Naive thymus-derived CD4-positive, alpha-beta T cell (primary cell): ENCODE data around the gene LRBA. TPM values are rescaled to one million over a fixed set of nuclear protein-coding genes. Genes with fewer than 3 reads are reported as not detected.
A peak's percentile ranks its signal among the peaks of the same experiment; 100 is the strongest.

ENCODE experiments used
- ATAC-seq: fragments of 150-1000 bp; cut with Tn5 transposase; 2 replicates; pipeline ENCODE4 v1.10.0; 2021; ENCODE audit warnings: mild to moderate bottlenecking, moderate library complexity
- CTCF ChIA-PET: fragments of 350-600 bp; sonication (Branson Sonifier 250); formaldehyde crosslinking; loops from one replicate; lab custom pipeline; 2021; ENCODE audit warnings: antibody characterized with exemption; lab: Charles Lee
- POLR2A ChIA-PET: fragments of 350-600 bp; sonication (Branson Sonifier 250); formaldehyde crosslinking; loops from one replicate; lab custom pipeline; 2021; ENCODE audit warnings: antibody characterized with exemption, inconsistent platforms; lab: Charles Lee
- DNase-seq, 9 donors: peaks; one replicate each; pipeline versions ENCODE4 v3.0.0 to v3.0.0-alpha.2; 2020 to 2022; ENCODE audit warnings: mixed read lengths in 1 of 9
- H3K27ac ChIP-seq: one replicate; pipeline ENCODE4 v1.7.0; 2013; ENCODE audit warnings: mild to moderate bottlenecking, low read depth, low read length, moderate library complexity
- H3K27me3 ChIP-seq, 2 donors: one replicate each; pipeline ENCODE4 v1.7.0; 2013; ENCODE audit warnings: low read length in 2 of 2, mild to moderate bottlenecking in 2 of 2, moderate library complexity in 2 of 2; ENCODE audit not compliant: control insufficient read depth in 2 of 2, insufficient read depth in 2 of 2
- H3K36me3 ChIP-seq, 3 experiments: 1 replicate in 2 of 3; 2 replicates in 1 of 3; pipeline ENCODE4 v1.7.0; 2013; ENCODE audit warnings: low read length in 3 of 3, mild to moderate bottlenecking in 3 of 3, moderate library complexity in 1 of 3; ENCODE audit not compliant: insufficient read depth in 3 of 3, control insufficient read depth in 2 of 3
- H3K4me1 ChIP-seq, 2 donors: one replicate each; pipeline ENCODE4 v1.7.0; 2013; ENCODE audit warnings: low read length in 2 of 2, mild to moderate bottlenecking in 2 of 2, moderate library complexity in 1 of 2; ENCODE audit not compliant: control insufficient read depth in 2 of 2, insufficient read depth in 2 of 2
- H3K4me3 ChIP-seq: 2 replicates; pipeline ENCODE4 v1.7.0; 2013; ENCODE audit warnings: mild to moderate bottlenecking, low read length
- H3K9me3 ChIP-seq, 3 experiments: 1 replicate in 2 of 3; 2 replicates in 1 of 3; pipeline ENCODE4 v1.7.0; 2013; ENCODE audit warnings: low read length in 3 of 3; ENCODE audit not compliant: control insufficient read depth in 2 of 3
- H3K27ac Mint-ChIP-seq, 9 donors: one replicate each; pipeline ENCODE4 v1.8.0; 2020 to 2022; ENCODE audit warnings: mixed read lengths in 9 of 9, mild to moderate bottlenecking in 8 of 9, moderate library complexity in 5 of 9, inconsistent platforms in 2 of 9
- H3K27me3 Mint-ChIP-seq, 5 donors: one replicate each; pipeline ENCODE4 v1.8.0; 2021 to 2022; ENCODE audit warnings: mixed read lengths in 5 of 5, mild to moderate bottlenecking in 1 of 5
- H3K36me3 Mint-ChIP-seq, 5 donors: one replicate each; pipeline ENCODE4 v1.8.0; 2020 to 2022; ENCODE audit warnings: mixed read lengths in 5 of 5, mild to moderate bottlenecking in 3 of 5, inconsistent platforms in 1 of 5
- H3K4me1 Mint-ChIP-seq, 7 donors: one replicate each; pipeline ENCODE4 v1.8.0; 2020 to 2022; ENCODE audit warnings: mixed read lengths in 7 of 7, mild to moderate bottlenecking in 3 of 7, inconsistent platforms in 1 of 7
- H3K4me3 Mint-ChIP-seq, 10 donors: one replicate each; pipeline ENCODE4 v1.8.0; 2020 to 2022; ENCODE audit warnings: mild to moderate bottlenecking in 10 of 10, mixed read lengths in 10 of 10, moderate library complexity in 6 of 10, inconsistent platforms in 2 of 10
- H3K9me3 Mint-ChIP-seq, 11 donors: one replicate each; pipeline ENCODE4 v1.8.0; 2020 to 2022; ENCODE audit warnings: mixed read lengths in 11 of 11, mild to moderate bottlenecking in 4 of 11, inconsistent platforms in 1 of 11, moderate library complexity in 1 of 11
- intact Hi-C, 2 donors: fragments of 100-400 bp; cut with micrococcal nuclease; formaldehyde crosslinking; loops; one replicate each; pipeline ENCODE4 v1.15.1; 2023
- polyA plus RNA-seq, 2 donors: library from polyadenylated mRNA; unstranded; fragments of 300-500 nt; fragmentation: Illumina TruSeq; gene quantifications; one replicate each; pipeline ENCODE4 v1.2.3, GENCODE V29; 2021
- total RNA-seq, 6 experiments: library from RNA in 5 of 6; stranded (reverse) in 5 of 6; gene quantifications; 1 replicate in 5 of 6; 2 replicates in 1 of 6; pipeline ENCODE4 v1.2.3 and lab custom pipeline; 2021 to 2026

Gene LRBA
- total and polyA plus RNA-seq, 7 experiments from 2014 or later = 20.8 to 71.4 (median 58.4) TPM

GRCh38 chr4:150828159-150828558 lies 186.9 kb downstream of the LRBA start:
- peaks cover 4 to 34% (median 13%) of the 10 kb centered on the region in 7 donors for H3K4me1 Mint-ChIP-seq
- H3K9me3 ChIP-seq = no peaks in the 10 kb centered on the region
- no peaks in the 10 kb centered on the region for H3K27me3 Mint-ChIP-seq
- ChIA-PET POLR2A (no interaction called here), CTCF (no interaction called here)
- H3K9me3 Mint-ChIP-seq = no peaks in the 10 kb centered on the region
- H3K36me3 ChIP-seq = peaks cover 0 to 24% (median 0%) of the 10 kb centered on the region in 3 experiments
- peak; percentile 96 for ATAC-seq
- H3K27ac ChIP-seq = no peak overlapping the region
- peak overlapping the region; percentile 2 for H3K4me3 ChIP-seq
- intact Hi-C loops = loop anchor here in 1 of 2 donors (5.0 kb wide), 1 partner anchor 39 kb away; no protein-coding TSS in a partner anchor
- H3K4me3 Mint-ChIP-seq = peak overlapping the region in 3 of 10 donors; percentile 5 to 64 (median 35)
- H3K27me3 ChIP-seq = no peaks in the 10 kb centered on the region
- peak overlapping the region in 2 of 9 donors; percentile 12 to 81 for H3K27ac Mint-ChIP-seq
- peaks cover 0 to 26% of the 10 kb centered on the region in 2 donors for H3K4me1 ChIP-seq
- peaks cover 13 to 79% (median 54%) of the 10 kb centered on the region in 5 donors for H3K36me3 Mint-ChIP-seq
- peak in 2 of 9 donors; percentile 0 to 24 for DNase-seq

DNA sequence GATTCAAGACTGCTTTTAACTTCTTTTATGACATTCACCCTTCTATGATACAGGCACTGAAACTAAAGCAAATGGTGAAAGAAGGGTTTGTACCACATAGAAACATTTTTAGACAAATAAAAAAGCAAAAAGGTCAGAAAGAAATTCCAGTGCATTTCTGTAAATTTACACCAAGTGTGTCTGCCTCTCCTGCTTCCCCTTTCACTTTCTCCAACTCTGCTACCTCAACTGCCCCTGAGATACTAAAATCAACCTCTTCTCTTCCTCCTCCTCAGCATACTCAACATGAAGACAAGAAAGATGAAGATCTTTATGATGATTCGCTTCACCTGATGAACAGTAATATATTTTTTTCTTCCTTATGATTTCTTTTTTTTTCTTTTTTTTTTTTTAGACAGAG lies 187.9 kb downstream of the LRBA start:
- Mint-ChIP-seq H3K27me3 (no peaks in the 10 kb centered on the region), H3K9me3 (no peaks in the 10 kb centered on the region), H3K4me1 (peaks cover 8 to 34% (median 13%) of the 10 kb centered on the region in 7 donors), H3K36me3 (peaks cover 13 to 80% (median 57%) of the 10 kb centered on the region in 5 donors), H3K4me3 (peak overlapping the region in 2 of 10 donors; percentile 11 to 13), H3K27ac (peak overlapping the region in 1 of 9 donors; percentile 55)
- peaks cover 0 to 24% (median 0%) of the 10 kb centered on the region in 3 experiments for H3K36me3 ChIP-seq
- ATAC-seq = no peak
- no peak overlapping the region for H3K4me3 ChIP-seq
- no peaks in the 10 kb centered on the region for H3K27me3 ChIP-seq
- peaks cover 0 to 26% of the 10 kb centered on the region in 2 donors for H3K4me1 ChIP-seq
- ChIA-PET CTCF (no interaction called here), POLR2A (no interaction called here)
- no peaks in the 10 kb centered on the region for H3K9me3 ChIP-seq
- intact Hi-C loops = loop anchor here in 1 of 2 donors (5.0 kb wide), 1 partner anchor 40 kb away; no protein-coding TSS in a partner anchor
- no peak for DNase-seq
- no peak overlapping the region for H3K27ac ChIP-seq

GRCh38 chr4:150826306-150826705 lies 188.8 kb downstream of the LRBA start:
- no peaks in the 10 kb centered on the region for H3K9me3 Mint-ChIP-seq
- ChIA-PET CTCF (no interaction called here), POLR2A (no interaction called here)
- peak overlapping the region in 1 of 10 donors; percentile 2 for H3K4me3 Mint-ChIP-seq
- no peak for ATAC-seq
- Histone ChIP-seq H3K36me3 (peaks cover 0 to 24% (median 0%) of the 10 kb centered on the region in 3 experiments), H3K27ac (no peak overlapping the region), H3K27me3 (no peaks in the 10 kb centered on the region), H3K4me3 (no peak overlapping the region), H3K4me1 (peaks cover 0 to 26% of the 10 kb centered on the region in 2 donors), H3K9me3 (no peaks in the 10 kb centered on the region)
- peaks cover 13 to 85% (median 62%) of the 10 kb centered on the region in 5 donors for H3K36me3 Mint-ChIP-seq
- peak overlapping the region in 3 of 9 donors; percentile 23 to 55 (median 51) for H3K27ac Mint-ChIP-seq
- no peaks in the 10 kb centered on the region for H3K27me3 Mint-ChIP-seq
- DNase-seq = no peak
- peaks cover 9 to 34% (median 13%) of the 10 kb centered on the region in 7 donors for H3K4me1 Mint-ChIP-seq
- intact Hi-C loops = loop anchor here in 1 of 2 donors (5.0 kb wide), 1 partner anchor 41 kb away; no protein-coding TSS in a partner anchor

DNA sequence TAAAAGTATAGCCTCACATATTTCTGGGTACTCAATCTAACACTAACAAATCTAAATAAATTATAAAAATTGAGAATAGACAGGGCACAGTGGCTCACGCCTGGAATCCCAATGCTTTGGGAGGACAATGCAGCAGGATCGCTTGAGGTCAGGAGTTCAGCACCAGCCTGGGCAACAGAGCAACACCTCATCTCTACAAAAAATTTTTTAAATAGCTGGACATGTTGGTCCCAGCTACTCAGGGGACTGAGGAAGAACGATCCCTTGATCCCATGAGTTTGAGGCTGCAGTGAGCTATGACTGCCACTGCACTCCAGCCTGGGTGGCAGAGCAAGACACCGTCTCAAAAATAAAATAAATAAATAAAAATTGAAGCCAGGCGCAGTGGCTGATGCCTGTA lies 192.7 kb downstream of the LRBA start:
- no peak overlapping the region for H3K4me3 ChIP-seq
- CTCF ChIA-PET = interaction anchor here (1.2 kb wide), 1 partner anchor 45 kb away, joined by 3 read pairs; no protein-coding TSS in a partner anchor
- Mint-ChIP-seq H3K4me1 (peaks cover 10 to 25% (median 16%) of the 10 kb centered on the region in 7 donors), H3K4me3 (no peak overlapping the region), H3K27me3 (no peaks in the 10 kb centered on the region), H3K36me3 (peaks cover 0 to 65% (median 53%) of the 10 kb centered on the region in 5 donors), H3K9me3 (peaks cover 0 to 3% (median 0%) of the 10 kb centered on the region in 11 donors), H3K27ac (no peak overlapping the region)
- no peaks in the 10 kb centered on the region for H3K27me3 ChIP-seq
- H3K36me3 ChIP-seq = peaks cover 0 to 13% (median 0%) of the 10 kb centered on the region in 3 experiments
- no peak overlapping the region for H3K27ac ChIP-seq
- DNase-seq (no peak), ATAC-seq (no peak)
- intact Hi-C loops = no loop called here
- POLR2A ChIA-PET = no interaction called here
- peaks cover 0 to 14% of the 10 kb centered on the region in 2 donors for H3K4me1 ChIP-seq
- no peaks in the 10 kb centered on the region for H3K9me3 ChIP-seq

DNA sequence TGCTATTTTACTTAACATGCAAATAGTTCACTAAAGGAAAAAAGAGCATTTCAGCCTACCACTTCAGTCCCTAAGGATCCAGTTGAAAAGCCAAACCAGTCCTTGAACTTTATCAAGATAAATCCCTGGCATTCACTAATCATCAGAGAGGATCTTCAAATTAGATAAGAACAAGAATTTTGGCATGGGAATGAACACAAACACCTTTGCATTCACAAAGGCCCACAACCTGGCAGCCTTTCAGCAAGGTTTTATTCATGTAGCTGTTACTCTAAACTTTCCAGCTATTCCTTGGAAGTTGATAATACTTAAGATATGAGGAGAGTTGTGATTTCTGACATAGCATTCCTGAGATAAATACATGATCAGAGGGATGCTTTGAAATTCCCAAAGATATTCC lies 193.4 kb downstream of the LRBA start:
- CTCF ChIA-PET = no interaction called here
- H3K9me3 Mint-ChIP-seq = peaks cover 0 to 3% (median 0%) of the 10 kb centered on the region in 11 donors
- H3K36me3 Mint-ChIP-seq = peaks cover 0 to 62% (median 51%) of the 10 kb centered on the region in 5 donors
- POLR2A ChIA-PET = no interaction called here
- H3K27ac Mint-ChIP-seq = peak overlapping the region in 2 of 9 donors; percentile 16 to 46
- no peak for DNase-seq
- Histone ChIP-seq H3K27ac (no peak overlapping the region), H3K36me3 (peaks cover 0 to 6% (median 0%) of the 10 kb centered on the region in 3 experiments), H3K27me3 (no peaks in the 10 kb centered on the region), H3K4me3 (no peak overlapping the region), H3K4me1 (peaks cover 0 to 6% of the 10 kb centered on the region in 2 donors), H3K9me3 (no peaks in the 10 kb centered on the region)
- no peaks in the 10 kb centered on the region for H3K27me3 Mint-ChIP-seq
- intact Hi-C loops = no loop called here
- H3K4me3 Mint-ChIP-seq = no peak overlapping the region
- ATAC-seq = no peak
- H3K4me1 Mint-ChIP-seq = peaks cover 6 to 17% (median 11%) of the 10 kb centered on the region in 7 donors

- no peak overlapping the region for H3K27ac Mint-ChIP-seq
- intact Hi-C loops = no loop called here
Measured at GRCh38 chr4:150820409-150820808, 194.7 kb downstream of the LRBA start.

More at GRCh38 chr4:150820409-150820808, 194.7 kb downstream of the LRBA start:
- Mint-ChIP-seq H3K9me3 (peaks cover 0 to 3% (median 0%) of the 10 kb centered on the region in 11 donors), H3K27me3 (no peaks in the 10 kb centered on the region), H3K4me3 (no peak overlapping the region), H3K4me1 (peaks cover 6 to 16% (median 8%) of the 10 kb centered on the region in 7 donors), H3K36me3 (peaks cover 4 to 56% (median 54%) of the 10 kb centered on the region in 5 donors)
- DNase-seq (no peak), ATAC-seq (no peak)
- H3K4me3 ChIP-seq = no peak overlapping the region
- ChIA-PET POLR2A (no interaction called here), CTCF (no interaction called here)
- no peaks in the 10 kb centered on the region for H3K4me1 ChIP-seq
- H3K36me3 ChIP-seq = peaks cover 0 to 4% (median 0%) of the 10 kb centered on the region in 3 experiments
- H3K27me3 ChIP-seq = no peaks in the 10 kb centered on the region
- H3K9me3 ChIP-seq = no peaks in the 10 kb centered on the region
- no peak overlapping the region for H3K27ac ChIP-seq
